Lung (tissue), 12 donors: Measurements from ENCODE around the gene GABBR2. TPM values are rescaled to one million over a fixed set of nuclear protein-coding genes. Genes with fewer than 3 reads are reported as not detected.

Source experiments
- ATAC-seq: fragments of 200-7000 bp; cut with Tn5 transposase; one replicate; pipeline ENCODE4 v1.9.1; 2020; ENCODE audit warnings: moderate number of reproducible peaks; ENCODE audit not compliant: insufficient read depth, low FRiP score
- DNase-seq, 3 donors: peaks; one replicate each; pipeline ENCODE4 v3.0.0-alpha.2; 2013 to 2017
- H3K27ac ChIP-seq, 2 donors: one replicate each; pipeline ENCODE4 v1.5.1; 2013; ENCODE audit warnings: mild to moderate bottlenecking in 2 of 2, moderate library complexity in 2 of 2, control low read depth in 1 of 2, inconsistent platforms in 1 of 2, low read depth in 1 of 2, low read length in 1 of 2
- H3K27me3 ChIP-seq, 3 donors: one replicate each; pipeline ENCODE4 v1.5.1; 2013; ENCODE audit warnings: low read length in 2 of 3; ENCODE audit not compliant: control insufficient read depth in 3 of 3, insufficient read depth in 3 of 3
- H3K36me3 ChIP-seq, 4 donors: one replicate each; pipeline ENCODE4 v1.5.1; 2013; ENCODE audit warnings: low read length in 4 of 4, mild to moderate bottlenecking in 1 of 4, moderate library complexity in 1 of 4; ENCODE audit not compliant: control insufficient read depth in 4 of 4, insufficient read depth in 4 of 4
- H3K4me1 ChIP-seq, 5 donors: one replicate each; pipeline ENCODE4 v1.5.1; 2013; ENCODE audit warnings: low read length in 5 of 5, mild to moderate bottlenecking in 2 of 5, moderate library complexity in 1 of 5; ENCODE audit not compliant: control insufficient read depth in 5 of 5, insufficient read depth in 5 of 5
- H3K4me3 ChIP-seq: one replicate; pipeline ENCODE4 v1.5.1; 2013; ENCODE audit warnings: mild to moderate bottlenecking, control low read depth, moderate library complexity
- H3K9ac ChIP-seq, 2 donors: one replicate each; pipeline ENCODE4 v1.5.1; 2013; ENCODE audit warnings: low read length in 2 of 2, control low read depth in 1 of 2; ENCODE audit not compliant: insufficient read depth in 1 of 2
- H3K9me3 ChIP-seq, 4 donors: one replicate each; pipeline ENCODE4 v1.5.1; 2013; ENCODE audit warnings: low read length in 3 of 4, mild to moderate bottlenecking in 1 of 4, moderate library complexity in 1 of 4; ENCODE audit not compliant: control insufficient read depth in 4 of 4, insufficient read depth in 3 of 4
- CTCF ChIP-seq: IDR thresholded peaks from 2 replicates; pipeline ENCODE4 v1.5.1; 2012; ENCODE audit warnings: mild to moderate bottlenecking; ENCODE audit errors: control extremely low read depth, extremely low read depth
- WGBS, 2 donors: extraction: QIAGEN DNeasy Blood & Tissue Kit; methylation state at CpG; one replicate each; pipeline ENCODE4 v1.1.7; 2013; 5-methylcytosine and 5-hydroxymethylcytosine counted together
- polyA plus RNA-seq, 2 donors: library from polyadenylated mRNA; stranded (reverse); fragments of 200-250 nt; gene quantifications; one replicate each; pipeline ENCODE4 v1.2.1, GENCODE V29; 2013
- total RNA-seq, 2 donors: library from RNA; depleted of rRNA in 1 of 2; stranded (reverse); fragments of >200 nt in 1 of 2; gene quantifications; one replicate each; pipeline ENCODE4 v1.2.1, GENCODE V29; 2014 to 2021
- donor health status: control.
- donor health status: control.
- donor health status: Bipolar disorder and iron deficiency.
- donor health status: healthy.
- donor health status: DM: yes; HTN: yes; CAD: no.

Gene GABBR2
- total and polyA plus RNA-seq, 4 donors = 0.40 to 1.8 (median 0.64) TPM

- no peak for TF ChIP-seq CTCF
- no peaks in the 10 kb centered on the region for H3K36me3 ChIP-seq
- 84 to 92% methylated on average over 8 of the region's 8 CpGs for WGBS, 2 donors
- H3K27me3 ChIP-seq = no peaks in the 10 kb centered on the region
- H3K9ac ChIP-seq = no peak overlapping the region
- no peak overlapping the region for H3K4me3 ChIP-seq
- no peak for DNase-seq
- H3K9me3 ChIP-seq = peaks cover 0 to 3% (median 0%) of the 10 kb centered on the region in 4 donors
- no peak for ATAC-seq
- H3K4me1 ChIP-seq = no peaks in the 10 kb centered on the region
- H3K27ac ChIP-seq = no peak overlapping the region
Observed at GRCh38 chr9:98399950-98400683, 308.6 kb downstream of the GABBR2 start.

DNA sequence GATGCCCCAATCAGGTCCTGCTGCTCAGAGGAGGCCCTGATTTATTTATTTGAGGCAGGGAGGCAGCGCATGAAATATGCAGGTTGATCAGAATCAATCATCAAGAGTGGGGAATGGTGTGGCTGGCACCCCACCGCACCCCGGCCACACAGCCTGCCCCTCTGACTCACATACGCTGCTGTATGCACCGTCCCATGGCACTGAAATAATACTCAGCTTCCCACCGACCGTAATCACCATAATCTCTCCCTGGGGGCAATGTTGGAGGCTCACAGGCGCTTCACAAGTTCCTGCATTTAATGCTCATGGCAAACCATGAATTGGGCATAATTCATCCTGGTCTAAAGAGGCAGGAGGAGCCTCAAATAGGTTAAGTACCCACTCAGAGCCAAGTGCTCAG is 312.1 kb downstream of the GABBR2 start:
- no peak overlapping the region for H3K27ac ChIP-seq
- H3K36me3 ChIP-seq = no peaks in the 10 kb centered on the region
- H3K4me1 ChIP-seq = peaks cover 0 to 2% (median 0%) of the 10 kb centered on the region in 5 donors
- DNase-seq (no peak), ATAC-seq (no peak)
- peaks cover 0 to 7% (median 0%) of the 10 kb centered on the region in 4 donors for H3K9me3 ChIP-seq
- WGBS, 2 donors = 90 to 91% methylated on average over 8 of the region's 8 CpGs
- no peak overlapping the region for H3K4me3 ChIP-seq
- H3K9ac ChIP-seq = no peak overlapping the region
- H3K27me3 ChIP-seq = no peaks in the 10 kb centered on the region
- no peak for TF ChIP-seq CTCF

DNA sequence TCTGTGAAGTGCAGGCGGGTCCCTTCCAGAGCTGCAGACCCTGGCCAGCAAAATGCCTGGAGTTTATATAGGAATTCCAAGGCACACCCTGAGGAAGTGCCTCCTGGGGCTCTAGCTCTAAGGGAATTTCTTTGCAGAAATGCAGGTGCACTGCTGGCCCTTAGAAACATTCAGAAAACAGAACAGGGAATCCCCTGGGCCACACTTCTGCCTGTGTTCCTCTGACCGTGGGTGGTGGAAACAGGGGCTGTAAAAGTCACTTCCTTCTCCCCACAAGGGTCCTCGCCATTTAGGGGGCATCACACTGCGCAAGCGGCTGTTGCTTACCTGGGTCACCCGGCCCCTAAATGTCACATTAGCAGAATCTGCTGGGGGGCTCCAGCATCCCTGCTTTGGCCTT is 312.5 kb downstream of the GABBR2 start:
- H3K27me3 ChIP-seq = no peaks in the 10 kb centered on the region
- no peak overlapping the region for H3K9ac ChIP-seq
- peaks cover 0 to 7% (median 0%) of the 10 kb centered on the region in 4 donors for H3K9me3 ChIP-seq
- H3K27ac ChIP-seq = no peak overlapping the region
- no peak for TF ChIP-seq CTCF
- 86 to 89% methylated on average over 6 of the region's 6 CpGs for WGBS, 2 donors
- H3K36me3 ChIP-seq = no peaks in the 10 kb centered on the region
- DNase-seq = no peak
- ATAC-seq = no peak
- H3K4me3 ChIP-seq = no peak overlapping the region
- peaks cover 0 to 2% (median 0%) of the 10 kb centered on the region in 5 donors for H3K4me1 ChIP-seq
